ENCODE results near the gene DUSP1.

- TF ChIP-seq CTCF (conservative IDR thresholded peaks at IDR 0.05; ENCODE audit: low read length) (no peak), EZH2phosphoT487 (IDR thresholded peaks at IDR 0.05; ENCODE audit: borderline replicate concordance) (no peak)
Measured at GRCh38 chr5:172732201-172732865, 38.7 kb downstream of the DUSP1 start.
